MCF 10A (cell line): ENCODE data around the gene SUPT20HL2. TPM values are rescaled to one million over a fixed set of nuclear protein-coding genes. Genes with fewer than 3 reads are reported as not detected.

ENCODE experiments used
- BruUV-seq: library from RNA; stranded (reverse); fragments of 400-500 nt; replicated peaks from 2 replicates; lab custom pipeline; 2021; lab: Mats Ljungman, UMichigan
- CTCF ChIA-PET: fragments of 300-600 bp; sonication (Branson Sonifier 250); formaldehyde crosslinking; extraction: SDS; loops from one replicate; lab custom pipeline; 2021; ENCODE audit warnings: antibody characterized with exemption, inconsistent platforms; lab: Yijun Ruan, JAX
- POLR2A ChIA-PET: fragments of 300-600, 350-650 bp; sonication (Branson Sonifier 250); formaldehyde crosslinking; extraction: SDS; loops from one replicate; lab custom pipeline; 2020; ENCODE audit warnings: antibody characterized with exemption, inconsistent platforms; lab: Yijun Ruan, JAX
- DNase-seq: peaks from one replicate; pipeline ENCODE4 v3.0.0-alpha.2; 2018; ENCODE audit not compliant: unreplicated experiment
- H3K27ac Mint-ChIP-seq: one replicate; pipeline ENCODE4 v1.8.0; 2022; ENCODE audit warnings: mild to moderate bottlenecking, low read depth, mixed read lengths; ENCODE audit not compliant: unreplicated experiment
- H3K27me3 Mint-ChIP-seq: one replicate; pipeline ENCODE4 v1.8.0; 2022; ENCODE audit warnings: mixed read lengths; ENCODE audit not compliant: insufficient read depth, unreplicated experiment
- H3K36me3 Mint-ChIP-seq: one replicate; pipeline ENCODE4 v1.8.0; 2022; ENCODE audit warnings: mild to moderate bottlenecking, moderate library complexity, mixed read lengths; ENCODE audit not compliant: insufficient read depth, unreplicated experiment
- H3K4me1 Mint-ChIP-seq: one replicate; pipeline ENCODE4 v1.8.0; 2022; ENCODE audit warnings: mixed read lengths; ENCODE audit not compliant: insufficient read depth, unreplicated experiment
- H3K4me3 Mint-ChIP-seq: one replicate; pipeline ENCODE4 v1.8.0; 2022; ENCODE audit warnings: mild to moderate bottlenecking, moderate library complexity, mixed read lengths; ENCODE audit not compliant: unreplicated experiment
- H3K9me3 Mint-ChIP-seq: one replicate; pipeline ENCODE4 v1.8.0; 2022; ENCODE audit warnings: mixed read lengths; ENCODE audit not compliant: unreplicated experiment
- CTCF ChIP-seq: fragments of 200-600 bp; IDR thresholded peaks from one replicate; pipeline ENCODE4 v1.8.0; 2022; ENCODE audit warnings: antibody characterized with exemption, mild to moderate bottlenecking; ENCODE audit not compliant: unreplicated experiment
- intact Hi-C: fragments of 100-400 bp; cut with micrococcal nuclease; formaldehyde crosslinking; loops from 2 replicates; pipeline ENCODE4 v1.14.1; 2022
- total RNA-seq: library from RNA; stranded (reverse); gene quantifications from 2 replicates; pipeline ENCODE4 v1.2.3, GENCODE V29; 2022

SUPT20HL2 gene
- total RNA-seq, 1 experiment from 2014 or later, result not detected

GRCh38 chrX:24355095-24355494, 41.2 kb upstream of the SUPT20HL2 start:
- Mint-ChIP-seq H3K4me3 (no peak overlapping the region), H3K36me3 (no peaks in the 10 kb centered on the region), H3K4me1 (no peaks in the 10 kb centered on the region), H3K9me3 (no peaks in the 10 kb centered on the region), H3K27me3 (peaks cover 32% of the 10 kb centered on the region), H3K27ac (no peak overlapping the region)
- CTCF ChIA-PET, result interaction anchor here (0.6 to 1.5 kb wide), 4 partner anchors 13 to 95 kb away, joined by 3 to 6 read pairs (median 4); no protein-coding TSS in a partner anchor
- POLR2A ChIA-PET, result no interaction called here
- intact Hi-C loops, result no loop called here
- TF ChIP-seq CTCF, result no peak
- DNase-seq, result no peak
- BruUV-seq, result no TSS peak

- H3K4me3 Mint-ChIP-seq, result no peak overlapping the region
- BruUV-seq, result no TSS peak
- TF ChIP-seq CTCF, result no peak
- CTCF ChIA-PET, result interaction anchor here (0.7 kb wide), 1 partner anchor 8 kb away, joined by 4 read pairs; no protein-coding TSS in a partner anchor
- no peak for DNase-seq
- no peak overlapping the region for H3K27ac Mint-ChIP-seq
- peaks cover 39% of the 10 kb centered on the region for H3K27me3 Mint-ChIP-seq
- H3K9me3 Mint-ChIP-seq, result no peaks in the 10 kb centered on the region
- no peaks in the 10 kb centered on the region for H3K36me3 Mint-ChIP-seq
- POLR2A ChIA-PET, result no interaction called here
- no peaks in the 10 kb centered on the region for H3K4me1 Mint-ChIP-seq
- intact Hi-C loops, result no loop called here
These were observed 36.3 kb upstream of the SUPT20HL2 start for GRCh38 chrX:24350217-24350616.

- CTCF ChIA-PET, result interaction anchor here (0.6 to 0.9 kb wide), 4 partner anchors 26 to 1923 kb away, joined by 3 read pairs; no protein-coding TSS in a partner anchor
- DNase-seq, result no peak
- no peak for TF ChIP-seq CTCF
- H3K4me1 Mint-ChIP-seq, result no peaks in the 10 kb centered on the region
- H3K36me3 Mint-ChIP-seq, result no peaks in the 10 kb centered on the region
- no peaks in the 10 kb centered on the region for H3K9me3 Mint-ChIP-seq
- BruUV-seq, result no TSS peak
- H3K27me3 Mint-ChIP-seq, result peaks cover 62% of the 10 kb centered on the region
- intact Hi-C loops, result no loop called here
- POLR2A ChIA-PET, result no interaction called here
- no peak overlapping the region for H3K4me3 Mint-ChIP-seq
- H3K27ac Mint-ChIP-seq, result no peak overlapping the region
These were observed 34.0 kb upstream of the SUPT20HL2 start for GRCh38 chrX:24347881-24348280.

GRCh38 chrX:24343719-24344118, 29.9 kb upstream of the SUPT20HL2 start:
- no peak for TF ChIP-seq CTCF
- no TSS peak for BruUV-seq
- no peaks in the 10 kb centered on the region for H3K36me3 Mint-ChIP-seq
- no peaks in the 10 kb centered on the region for H3K9me3 Mint-ChIP-seq
- no peak overlapping the region for H3K27ac Mint-ChIP-seq
- ChIA-PET POLR2A (no interaction called here), CTCF (interaction anchor here (1.3 kb wide), 1 partner anchor 155 kb away, joined by 4 read pairs; no protein-coding TSS in a partner anchor)
- H3K4me1 Mint-ChIP-seq, result no peaks in the 10 kb centered on the region
- H3K27me3 Mint-ChIP-seq, result peaks cover 81% of the 10 kb centered on the region
- intact Hi-C loops, result no loop called here
- no peak overlapping the region for H3K4me3 Mint-ChIP-seq
- no peak for DNase-seq
